Spleen (tissue), 11 donors: Measurements from ENCODE around the gene GPR35. TPM values are rescaled to one million over a fixed set of nuclear protein-coding genes. Genes with fewer than 3 reads are reported as not detected.
A peak's percentile ranks its signal among the peaks of the same experiment; 100 is the strongest.

ENCODE experiments used
- DNase-seq: peaks from one replicate; pipeline ENCODE4 v3.0.0-alpha.2; 2020
- H3K27ac ChIP-seq, 8 donors: fragments of 200-600 bp; sonication (generic) in 7 of 8; 1 replicate in 4 of 8; 2 replicates in 4 of 8; pipeline versions ENCODE4 v1.5.0 to v1.8.0; 2016 to 2021; ENCODE audit warnings: inconsistent platforms in 4 of 8, mild to moderate bottlenecking in 4 of 8, moderate library complexity in 1 of 8
- H3K27me3 ChIP-seq, 7 donors: fragments of 200-600 bp; sonication (generic) in 6 of 7; replicated peaks in 1 of 7; 1 replicate in 4 of 7; 2 replicates in 3 of 7; pipeline versions ENCODE4 v1.5.0 to v1.8.0; 2016 to 2021; ENCODE audit warnings: inconsistent platforms in 3 of 7, mild to moderate bottlenecking in 1 of 7
- H3K36me3 ChIP-seq, 6 donors: fragments of 200-600 bp; sonication (generic) in 5 of 6; 1 replicate in 4 of 6; 2 replicates in 2 of 6; pipeline versions ENCODE4 v1.5.0 to v1.8.0; 2016 to 2021; ENCODE audit warnings: inconsistent platforms in 2 of 6
- H3K4me1 ChIP-seq, 6 donors: fragments of 200-600 bp; sonication (generic) in 5 of 6; 1 replicate in 3 of 6; 2 replicates in 3 of 6; pipeline versions ENCODE4 v1.5.0 to v1.8.0; 2016 to 2021; ENCODE audit warnings: inconsistent platforms in 3 of 6
- H3K4me3 ChIP-seq, 8 donors: fragments of 200-600 bp; sonication (generic) in 7 of 8; 1 replicate in 4 of 8; 2 replicates in 4 of 8; pipeline versions ENCODE4 v1.5.0 to v1.8.0; 2016 to 2021; ENCODE audit warnings: inconsistent platforms in 4 of 8, mild to moderate bottlenecking in 4 of 8, moderate library complexity in 2 of 8
- H3K9me3 ChIP-seq, 8 donors: fragments of 200-600 bp; sonication (generic) in 7 of 8; 1 replicate in 4 of 8; 2 replicates in 4 of 8; pipeline versions ENCODE4 v1.5.0 to v1.8.0; 2016 to 2021; ENCODE audit warnings: inconsistent platforms in 4 of 8
- CTCF ChIP-seq, 11 experiments: fragments of 200-600 bp in 7 of 11; fragments of 450-650 bp in 4 of 11; sonication (generic) in 4 of 11; IDR thresholded peaks in 8 of 11; conservative IDR thresholded peaks in 3 of 11; 1 replicate in 7 of 11; 2 replicates in 4 of 11; pipeline versions ENCODE4 v1.4.0 to v1.8.0; 2016 to 2021; ENCODE audit warnings: antibody characterized with exemption in 11 of 11, inconsistent platforms in 4 of 11, mild to moderate bottlenecking in 1 of 11
- POLR2A ChIP-seq, 3 donors: fragments of 450-650 bp; IDR thresholded peaks; one replicate each; pipeline ENCODE4 v1.5.1; 2017; ENCODE audit warnings: antibody characterized with exemption in 3 of 3, mild to moderate bottlenecking in 1 of 3
- POLR2AphosphoS5 ChIP-seq, 3 donors: sonication (generic); formaldehyde crosslinking; IDR thresholded peaks; one replicate each; pipeline ENCODE4 v1.5.1; 2017; ENCODE audit warnings: antibody characterized with exemption in 3 of 3
- WGBS, 5 donors: extraction: QIAGEN DNeasy Blood & Tissue Kit in 3 of 5; methylation state at CpG; one replicate each; pipeline versions ENCODE4 v1.1.5 to v1.1.7; 2013 to 2018; 5-methylcytosine and 5-hydroxymethylcytosine counted together
- intact Hi-C: fragments of 100-400 bp; cut with DNase I; formaldehyde crosslinking; loops from one replicate; pipeline ENCODE4 v1.15.0; 2023; ENCODE audit warnings: low total_unique reads
- polyA plus RNA-seq, 3 donors: library from polyadenylated mRNA; stranded (reverse); fragments of 200-250 nt; gene quantifications; one replicate each; pipeline ENCODE4 v1.2.1, GENCODE V29; 2013
- total RNA-seq, 7 donors: library from RNA; depleted of rRNA in 3 of 7; stranded (reverse); fragments of >200 nt in 3 of 7; fragmentation: NEBNext Ultra II Directional in 4 of 7; extraction: Animal tissue kit (Norgen Biotek cat#: 25700) in 4 of 7; gene quantifications; one replicate each; pipeline versions ENCODE4 v1.1.0 to v1.2.1, GENCODE V29; 2016 to 2021
- donor health status: healthy with polysubstance abuse.
- donor health status: DM: no; HTN: no; CAD: no; lungs with moderate emphysema.
- donor health status: DM: no; HTN: no; CAD: no.
- donor health status: Bipolar disorder and iron deficiency.
- donor health status: healthy.
- donor health status: DM: no; HTN: no; CAD: no.
- donor health status: DM: yes; HTN: yes; CAD: no.

GPR35 gene
- total and polyA plus RNA-seq, 10 donors = 7.4 to 25.3 (median 18.3) TPM

- Histone ChIP-seq H3K4me3 (no peak overlapping the region), H3K9me3 (peaks cover 0 to 11% (median 7%) of the 10 kb centered on the region in 8 donors), H3K27me3 (peaks cover 0 to 4% (median 0%) of the 10 kb centered on the region in 7 donors), H3K27ac (peak overlapping the region in 7 of 8 donors; percentile 2 to 85 (median 61)), H3K36me3 (peaks cover 0 to 19% (median 0%) of the 10 kb centered on the region in 6 donors), H3K4me1 (peaks cover 3 to 72% (median 66%) of the 10 kb centered on the region in 6 donors)
- TF ChIP-seq POLR2A (IDR thresholded peaks at IDR 0.05) (no peak), POLR2AphosphoS5 (IDR thresholded peaks at IDR 0.05) (no peak), CTCF (IDR thresholded peaks at IDR 0.05 in 8 of 11, conservative IDR thresholded peaks at IDR 0.05 in 3 of 11) (no peak)
- WGBS, 5 donors = 70 to 91% (median 75%) methylated on average over 8 to 9 of the region's 9 CpGs
- peak; percentile 71 for DNase-seq
- intact Hi-C loops = no loop called here
Measured at GRCh38 chr2:240622060-240622411, 3.2 kb upstream of the GPR35 start.

GRCh38 chr2:240622531-240623235 lies 2.6 kb upstream of the GPR35 start:
- intact Hi-C loops = no loop called here
- WGBS, 5 donors = 10 to 52% (median 24%) methylated on average over 23 to 37 of the region's 37 CpGs
- DNase-seq = peak; percentile 83
- peaks cover 0 to 4% (median 1%) of the 10 kb centered on the region in 8 donors for H3K9me3 ChIP-seq
- peaks cover 0 to 4% (median 0%) of the 10 kb centered on the region in 7 donors for H3K27me3 ChIP-seq
- peak overlapping the region in 6 of 8 donors; percentile 7 to 85 (median 68) for H3K27ac ChIP-seq
- H3K4me3 ChIP-seq = no peak overlapping the region
- H3K36me3 ChIP-seq = peaks cover 0 to 19% (median 0%) of the 10 kb centered on the region in 6 donors
- TF ChIP-seq POLR2A (IDR thresholded peaks at IDR 0.05) (no peak), POLR2AphosphoS5 (IDR thresholded peaks at IDR 0.05) (peak in 1 of 3 donors; percentile 71), CTCF (IDR thresholded peaks at IDR 0.05 in 8 of 11, conservative IDR thresholded peaks at IDR 0.05 in 3 of 11) (peak in 1 of 11 experiments; percentile 36)
- H3K4me1 ChIP-seq = peaks cover 3 to 79% (median 70%) of the 10 kb centered on the region in 6 donors

- no peak overlapping the region for H3K4me3 ChIP-seq
- no peaks in the 10 kb centered on the region for H3K9me3 ChIP-seq
- 67 to 88% (median 74%) methylated on average over 7 to 10 of the region's 10 CpGs for WGBS, 5 donors
- intact Hi-C loops = no loop called here
- H3K4me1 ChIP-seq = peaks cover 3 to 80% (median 70%) of the 10 kb centered on the region in 6 donors
- TF ChIP-seq POLR2AphosphoS5 (IDR thresholded peaks at IDR 0.05) = no peak
- H3K27ac ChIP-seq = peak overlapping the region in 4 of 8 donors; percentile 51 to 85 (median 78)
- H3K36me3 ChIP-seq = peaks cover 0 to 15% (median 0%) of the 10 kb centered on the region in 6 donors
- peaks cover 0 to 4% (median 0%) of the 10 kb centered on the region in 7 donors for H3K27me3 ChIP-seq
- DNase-seq = peak; percentile 72
Measured at GRCh38 chr2:240623531-240624010, 1.7 kb upstream of the GPR35 start.

- H3K36me3 ChIP-seq = peaks cover 0 to 9% (median 0%) of the 10 kb centered on the region in 6 donors
- peak overlapping the region in 1 of 8 donors; percentile 49 for H3K4me3 ChIP-seq
- intact Hi-C loops = no loop called here
- H3K4me1 ChIP-seq = peaks cover 3 to 80% (median 69%) of the 10 kb centered on the region in 6 donors
- TF ChIP-seq CTCF (IDR thresholded peaks at IDR 0.05 in 8 of 11, conservative IDR thresholded peaks at IDR 0.05 in 3 of 11) (no peak), POLR2A (IDR thresholded peaks at IDR 0.05) (no peak), POLR2AphosphoS5 (IDR thresholded peaks at IDR 0.05) (no peak)
- H3K9me3 ChIP-seq = no peaks in the 10 kb centered on the region
- DNase-seq = peak; percentile 73
- WGBS, 5 donors = 59 to 73% (median 67%) methylated on average over 19 to 24 of the region's 24 CpGs
- H3K27me3 ChIP-seq = peaks cover 0 to 4% (median 0%) of the 10 kb centered on the region in 7 donors
- H3K27ac ChIP-seq = peak overlapping the region in 7 of 8 donors; percentile 39 to 85 (median 58)
Measured at GRCh38 chr2:240624011-240624949, 1.0 kb upstream of the GPR35 start.
